ENCODE measurements around the gene KRT86. TPM values are rescaled to one million over a fixed set of nuclear protein-coding genes. Genes with fewer than 3 reads are reported as not detected.
A peak's percentile ranks its signal among the peaks of the same experiment; 100 is the strongest.

Gene KRT86
- total RNA-seq, 2 donors from 2014 or later: 0.43 TPM; not detected in 1

GRCh38 chr12:52319097-52319496 lies 44.7 kb downstream of the KRT86 start:
- Mint-ChIP-seq H3K4me3 (no peak overlapping the region), H3K27ac (no peak overlapping the region), H3K27me3 (peaks cover 15 to 18% of the 10 kb centered on the region in 2 donors), H3K9me3 (no peaks in the 10 kb centered on the region), H3K36me3 (no peaks in the 10 kb centered on the region), H3K4me1 (ENCODE audit: low read depth in 2 of 2) (peaks cover 0 to 4% of the 10 kb centered on the region in 2 donors)
- ATAC-seq (no peak), DNase-seq (ENCODE audit: low spot score) (no peak)

GRCh38 chr12:52320784-52321400 lies 46.4 kb downstream of the KRT86 start, which contains the start of gene KRT83:
Gene KRT83 (minus strand): TSS chr12:52321398. CDS start chr12:52321335, 63 bp downstream.
- DNase-seq (ENCODE audit: low spot score): no peak
- no peak for ATAC-seq
- no peaks in the 10 kb centered on the region for H3K36me3 Mint-ChIP-seq
- H3K27ac Mint-ChIP-seq: no peak within 1 kb of the TSS
- no peaks in the 10 kb centered on the region for H3K4me1 Mint-ChIP-seq (ENCODE audit: low read depth in 2 of 2)
- H3K4me3 Mint-ChIP-seq: no peak within 1 kb of the TSS
- H3K9me3 Mint-ChIP-seq: no peaks in the 10 kb centered on the region
- H3K27me3 Mint-ChIP-seq: peaks cover 23 to 29% of the 10 kb centered on the region in 2 donors

GRCh38 chr12:52321418-52321817 lies 47.0 kb downstream of the KRT86 start:
- Mint-ChIP-seq H3K4me3 (no peak overlapping the region), H3K27ac (no peak overlapping the region), H3K27me3 (peaks cover 26 to 29% of the 10 kb centered on the region in 2 donors), H3K4me1 (ENCODE audit: low read depth in 2 of 2) (no peaks in the 10 kb centered on the region), H3K9me3 (no peaks in the 10 kb centered on the region), H3K36me3 (no peaks in the 10 kb centered on the region)
- ATAC-seq (no peak), DNase-seq (ENCODE audit: low spot score) (no peak)

- Mint-ChIP-seq H3K36me3 (no peaks in the 10 kb centered on the region), H3K27ac (no peak overlapping the region), H3K27me3 (peaks cover 30 to 31% of the 10 kb centered on the region in 2 donors), H3K4me3 (no peak overlapping the region), H3K9me3 (no peaks in the 10 kb centered on the region), H3K4me1 (ENCODE audit: low read depth in 2 of 2) (peaks cover under 1 to 4% of the 10 kb centered on the region in 2 donors)
- ATAC-seq: no peak
- DNase-seq (ENCODE audit: low spot score): no peak
These were observed 47.6 kb downstream of the KRT86 start for GRCh38 chr12:52322069-52322468.

- DNase-seq (ENCODE audit: low spot score) (no peak), ATAC-seq (no peak)
- Mint-ChIP-seq H3K9me3 (no peaks in the 10 kb centered on the region), H3K4me3 (no peak overlapping the region), H3K36me3 (no peaks in the 10 kb centered on the region), H3K27me3 (peaks cover 34 to 37% of the 10 kb centered on the region in 2 donors), H3K4me1 (ENCODE audit: low read depth in 2 of 2) (peaks cover 8 to 12% of the 10 kb centered on the region in 2 donors), H3K27ac (no peak overlapping the region)
These were observed 48.6 kb downstream of the KRT86 start for GRCh38 chr12:52323001-52323400.

- Mint-ChIP-seq H3K36me3 (no peaks in the 10 kb centered on the region), H3K9me3 (no peaks in the 10 kb centered on the region), H3K4me3 (no peak overlapping the region), H3K27me3 (peaks cover 34 to 37% of the 10 kb centered on the region in 2 donors), H3K4me1 (ENCODE audit: low read depth in 2 of 2) (peaks cover 8 to 12% of the 10 kb centered on the region in 2 donors), H3K27ac (no peak overlapping the region)
- ATAC-seq (no peak), DNase-seq (ENCODE audit: low spot score) (no peak)
These were observed 49.1 kb downstream of the KRT86 start for GRCh38 chr12:52323416-52324152.

GRCh38 chr12:52324153-52324444 lies 49.7 kb downstream of the KRT86 start:
- no peaks in the 10 kb centered on the region for H3K36me3 Mint-ChIP-seq
- ATAC-seq (no peak), DNase-seq (ENCODE audit: low spot score) (no peak)
- peaks cover 33 to 37% of the 10 kb centered on the region in 2 donors for H3K27me3 Mint-ChIP-seq
- H3K27ac Mint-ChIP-seq: no peak overlapping the region
- no peaks in the 10 kb centered on the region for H3K9me3 Mint-ChIP-seq
- H3K4me1 Mint-ChIP-seq (ENCODE audit: low read depth in 2 of 2): peaks cover 8 to 12% of the 10 kb centered on the region in 2 donors
- H3K4me3 Mint-ChIP-seq: no peak overlapping the region

GRCh38 chr12:52327052-52327829 lies 52.8 kb downstream of the KRT86 start:
- H3K27ac Mint-ChIP-seq: no peak overlapping the region
- no peaks in the 10 kb centered on the region for H3K9me3 Mint-ChIP-seq
- peaks cover 33 to 35% of the 10 kb centered on the region in 2 donors for H3K27me3 Mint-ChIP-seq
- no peak overlapping the region for H3K4me3 Mint-ChIP-seq
- peaks cover 8 to 12% of the 10 kb centered on the region in 2 donors for H3K4me1 Mint-ChIP-seq (ENCODE audit: low read depth in 2 of 2)
- H3K36me3 Mint-ChIP-seq: no peaks in the 10 kb centered on the region
- peak; percentile 80 for DNase-seq (ENCODE audit: low spot score)
- ATAC-seq: peak; percentile 91 to 92

GRCh38 chr12:52327830-52328500 lies 53.5 kb downstream of the KRT86 start:
- no peak for ATAC-seq
- Mint-ChIP-seq H3K27me3 (peaks cover 33 to 35% of the 10 kb centered on the region in 2 donors), H3K36me3 (no peaks in the 10 kb centered on the region), H3K9me3 (no peaks in the 10 kb centered on the region), H3K4me1 (ENCODE audit: low read depth in 2 of 2) (peaks cover 8 to 12% of the 10 kb centered on the region in 2 donors), H3K4me3 (no peak overlapping the region), H3K27ac (no peak overlapping the region)
- no peak for DNase-seq (ENCODE audit: low spot score)

GRCh38 chr12:52331039-52331438 lies 56.6 kb downstream of the KRT86 start:
- DNase-seq (ENCODE audit: low spot score): no peak

GRCh38 chr12:52331833-52332232 lies 57.4 kb downstream of the KRT86 start:
- Mint-ChIP-seq H3K9me3 (no peaks in the 10 kb centered on the region), H3K36me3 (no peaks in the 10 kb centered on the region), H3K4me1 (ENCODE audit: low read depth in 2 of 2) (peaks cover 12 to 16% of the 10 kb centered on the region in 2 donors), H3K27me3 (peaks cover 32 to 39% of the 10 kb centered on the region in 2 donors), H3K27ac (no peak overlapping the region), H3K4me3 (no peak overlapping the region)
- no peak for DNase-seq (ENCODE audit: low spot score)
- ATAC-seq: no peak

More at GRCh38 chr12:52331039-52331438, 56.6 kb downstream of the KRT86 start:
- no peaks in the 10 kb centered on the region for H3K9me3 Mint-ChIP-seq
- no peak for ATAC-seq
- H3K27me3 Mint-ChIP-seq: peaks cover 32 to 33% of the 10 kb centered on the region in 2 donors
- H3K4me3 Mint-ChIP-seq: no peak overlapping the region
- no peaks in the 10 kb centered on the region for H3K36me3 Mint-ChIP-seq
- peaks cover 8 to 12% of the 10 kb centered on the region in 2 donors for H3K4me1 Mint-ChIP-seq (ENCODE audit: low read depth in 2 of 2)
- H3K27ac Mint-ChIP-seq: no peak overlapping the region

- no peaks in the 10 kb centered on the region for H3K36me3 Mint-ChIP-seq
- H3K27me3 Mint-ChIP-seq: peaks cover 27 to 35% of the 10 kb centered on the region in 2 donors
- H3K27ac Mint-ChIP-seq: no peak overlapping the region
- no peaks in the 10 kb centered on the region for H3K9me3 Mint-ChIP-seq
- H3K4me3 Mint-ChIP-seq: no peak overlapping the region
- ATAC-seq: no peak
- peaks cover 8 to 12% of the 10 kb centered on the region in 2 donors for H3K4me1 Mint-ChIP-seq (ENCODE audit: low read depth in 2 of 2)
- DNase-seq (ENCODE audit: low spot score): no peak
These were observed 57.9 kb downstream of the KRT86 start for GRCh38 chr12:52332381-52332780.

- H3K4me1 Mint-ChIP-seq (ENCODE audit: low read depth in 2 of 2): peaks cover 5 to 7% of the 10 kb centered on the region in 2 donors
- H3K9me3 Mint-ChIP-seq: no peaks in the 10 kb centered on the region
- H3K4me3 Mint-ChIP-seq: no peak overlapping the region
- no peaks in the 10 kb centered on the region for H3K36me3 Mint-ChIP-seq
- DNase-seq (ENCODE audit: low spot score) (no peak), ATAC-seq (no peak)
- peaks cover 26 to 37% of the 10 kb centered on the region in 2 donors for H3K27me3 Mint-ChIP-seq
- no peak overlapping the region for H3K27ac Mint-ChIP-seq
These were observed 58.9 kb downstream of the KRT86 start for GRCh38 chr12:52333321-52333720.

Measured in natural killer cell treated with Interleukin-12 subunit alpha and Interleukin-12 subunit beta and Interleukin-15 and Interleukin-18, amount 100 ng/mL, for 72 hours (primary cell).